Hepatocyte (in vitro differentiated cells): ENCODE results near the gene KANSL2.

Experiments used
- CTCF ChIP-seq: fragments of 200-600 bp; sonication (generic); IDR thresholded peaks from 2 replicates; pipeline ENCODE4 v1.5.1; 2016; ENCODE audit warnings: antibody characterized with exemption, mild to moderate bottlenecking; ENCODE audit not compliant: poor library complexity
- EZH2 ChIP-seq: fragments of 200-600 bp; sonication (generic); IDR thresholded peaks from 2 replicates; pipeline ENCODE4 v1.6.1; 2016; ENCODE audit warnings: antibody characterized with exemption, mild to moderate bottlenecking, borderline replicate concordance

DNA sequence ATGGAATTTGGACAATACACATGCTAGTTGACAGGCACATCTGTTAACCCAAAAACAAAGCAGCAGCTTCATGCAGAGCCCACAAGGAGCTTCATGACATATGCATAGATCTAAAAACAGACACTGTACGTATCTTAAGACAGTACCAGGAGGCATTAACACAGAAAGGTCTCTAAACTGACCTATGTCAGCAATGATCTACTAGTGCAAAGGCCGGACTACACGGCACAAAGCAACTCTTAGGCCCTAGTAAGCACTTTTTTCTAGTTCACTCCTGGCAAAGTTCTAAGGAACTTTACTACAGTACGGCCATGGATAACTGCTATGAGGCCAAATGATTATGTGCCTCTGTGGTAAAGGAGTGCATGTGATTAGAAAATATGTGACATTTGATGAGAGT is 8.4 kb upstream of the KANSL2 start:
- TF ChIP-seq EZH2 (no peak), CTCF (no peak)
